Activated CD4-positive, alpha-beta T cell treated with anti-CD3 and anti-CD28 coated beads, Interleukin-10, Interleukin-2, amounts not matched to agents 100 ng/mL and 50 ng/mL, durations not matched to agents 16 hours and 8 hours (primary cell): ENCODE measurements around the gene YTHDF2.
A peak's percentile ranks its signal among the peaks of the same experiment; 100 is the strongest.
"Not testable (repeated sequence)": the region's sequence is repeated elsewhere in the genome, so short reads cannot be mapped to it uniquely, and the experiment has no call there.

Source experiments
- DNase-seq: peaks from one replicate; pipeline ENCODE4 v3.0.0-alpha.2; 2020

The YTHDF2 gene

GRCh38 chr1:28736450-28737306 lies at the start of gene YTHDF2:
Gene YTHDF2, plus strand, starts transcription at chr1:28736940. Its CDS starts 181 bp downstream, at chr1:28737121.
- DNase-seq = peak; percentile 98

- not testable (repeated sequence) for DNase-seq
Measured at GRCh38 chr1:28691627-28692026, 45.1 kb upstream of the YTHDF2 start.

GRCh38 chr1:28703629-28704028 lies 33.1 kb upstream of the YTHDF2 start:
- no peak for DNase-seq

- DNase-seq = no peak
Measured at GRCh38 chr1:28716336-28716735, 20.4 kb upstream of the YTHDF2 start.

- no peak for DNase-seq
Measured at GRCh38 chr1:28718166-28718565, 18.6 kb upstream of the YTHDF2 start.

- DNase-seq = no peak
Measured at GRCh38 chr1:28718586-28719331, 18.0 kb upstream of the YTHDF2 start.

- no peak for DNase-seq
Measured at GRCh38 chr1:28719332-28719619, 17.5 kb upstream of the YTHDF2 start.

GRCh38 chr1:28720376-28720775 lies 16.4 kb upstream of the YTHDF2 start:
- no peak for DNase-seq

GRCh38 chr1:28721927-28722326 lies 14.8 kb upstream of the YTHDF2 start:
- not testable (repeated sequence) for DNase-seq

GRCh38 chr1:28725365-28725764 lies 11.4 kb upstream of the YTHDF2 start:
- not testable (repeated sequence) for DNase-seq

- DNase-seq = no peak
Measured at GRCh38 chr1:28735961-28736449, 735 bp upstream of the YTHDF2 start.

GRCh38 chr1:28737307-28738132 lies 780 bp downstream of the YTHDF2 start:
- DNase-seq = peak; percentile 45

GRCh38 chr1:28740118-28740517 lies 3.4 kb downstream of the YTHDF2 start:
- DNase-seq = no peak

- peak; percentile 60 for DNase-seq
Measured at GRCh38 chr1:28744184-28744583, 7.4 kb downstream of the YTHDF2 start.

- DNase-seq = no peak
Measured at GRCh38 chr1:28745653-28746173, 9.0 kb downstream of the YTHDF2 start.

- no peak for DNase-seq
Measured at GRCh38 chr1:28750330-28750729, 13.6 kb downstream of the YTHDF2 start.

- not testable (repeated sequence) for DNase-seq
Measured at GRCh38 chr1:28750771-28751294, 14.1 kb downstream of the YTHDF2 start.

GRCh38 chr1:28751315-28752060 lies 14.7 kb downstream of the YTHDF2 start:
- DNase-seq = no peak

- no peak for DNase-seq
Measured at GRCh38 chr1:28755701-28756100, 19.0 kb downstream of the YTHDF2 start.

GRCh38 chr1:28756846-28757245 lies 20.1 kb downstream of the YTHDF2 start:
- no peak for DNase-seq

- no peak for DNase-seq
Measured at GRCh38 chr1:28758420-28758819, 21.7 kb downstream of the YTHDF2 start.

GRCh38 chr1:28759257-28759656 lies 22.5 kb downstream of the YTHDF2 start:
- DNase-seq = no peak
